Small intestine (tissue), 7 donors: ENCODE data around the gene FKBP8. TPM values are rescaled to one million over a fixed set of nuclear protein-coding genes. Genes with fewer than 3 reads are reported as not detected.
A peak's percentile ranks its signal among the peaks of the same experiment; 100 is the strongest.

Experiments used
- DNase-seq, 2 donors: peaks; one replicate each; pipeline versions ENCODE4 v3.0.0 to v3.0.0-alpha.2; 2013
- FAIRE-seq: peaks from 2 replicates; lab custom pipeline; 2012; peaks lifted over from hg19 to GRCh38; lab: Jason Lieb, UNC
- H3K27ac ChIP-seq, 3 donors: one replicate each; pipeline ENCODE4 v1.5.1; 2013; ENCODE audit warnings: low read length in 2 of 3, mild to moderate bottlenecking in 2 of 3, control low read depth in 1 of 3, inconsistent platforms in 1 of 3, low read depth in 1 of 3, moderate library complexity in 1 of 3
- H3K27me3 ChIP-seq, 3 donors: one replicate each; pipeline ENCODE4 v1.6.1; 2013; ENCODE audit warnings: low read length in 3 of 3, inconsistent platforms in 1 of 3; ENCODE audit not compliant: control insufficient read depth in 3 of 3, insufficient read depth in 3 of 3
- H3K36me3 ChIP-seq, 3 donors: one replicate each; pipeline ENCODE4 v1.6.1; 2013; ENCODE audit warnings: low read length in 3 of 3, inconsistent platforms in 1 of 3, low read depth in 1 of 3, mild to moderate bottlenecking in 1 of 3, moderate library complexity in 1 of 3; ENCODE audit not compliant: control insufficient read depth in 3 of 3, insufficient read depth in 2 of 3
- H3K4me1 ChIP-seq, 3 donors: one replicate each; pipeline ENCODE4 v1.6.1; 2013; ENCODE audit warnings: low read length in 2 of 3, inconsistent platforms in 1 of 3, low read depth in 1 of 3, mild to moderate bottlenecking in 1 of 3, moderate library complexity in 1 of 3; ENCODE audit not compliant: control insufficient read depth in 3 of 3, insufficient read depth in 2 of 3
- H3K4me3 ChIP-seq, 3 donors: one replicate each; pipeline ENCODE4 v1.5.1; 2013; ENCODE audit warnings: low read length in 3 of 3, control low read depth in 1 of 3, inconsistent platforms in 1 of 3, low read depth in 1 of 3, mild to moderate bottlenecking in 1 of 3, moderate library complexity in 1 of 3
- H3K9me3 ChIP-seq, 2 donors: one replicate each; pipeline ENCODE4 v1.6.1; 2013; ENCODE audit warnings: low read depth in 1 of 2, low read length in 1 of 2; ENCODE audit not compliant: control insufficient read depth in 2 of 2, insufficient read depth in 1 of 2
- WGBS, 3 donors: extraction: QIAGEN DNeasy Blood & Tissue Kit; methylation state at CpG; one replicate each; pipeline ENCODE4 v1.1.7; 2013; 5-methylcytosine and 5-hydroxymethylcytosine counted together
- polyA plus RNA-seq, 4 donors: library from polyadenylated mRNA; stranded (reverse) in 3 of 4; unstranded in 1 of 4; fragments of 200-250 nt in 3 of 4; fragments of 120-200 nt in 1 of 4; gene quantifications; one replicate each; pipeline versions ENCODE4 v1.2.1 to v1.2.3, GENCODE V29; 2013
- donor health status: healthy with polysubstance abuse.
- donor health status: control.
- donor health status: control.
- donor health status: Bipolar disorder and iron deficiency.
- donor health status: healthy.

FKBP8 gene
- polyA plus RNA-seq, 4 donors, result 144 to 189 (median 180) TPM

DNA sequence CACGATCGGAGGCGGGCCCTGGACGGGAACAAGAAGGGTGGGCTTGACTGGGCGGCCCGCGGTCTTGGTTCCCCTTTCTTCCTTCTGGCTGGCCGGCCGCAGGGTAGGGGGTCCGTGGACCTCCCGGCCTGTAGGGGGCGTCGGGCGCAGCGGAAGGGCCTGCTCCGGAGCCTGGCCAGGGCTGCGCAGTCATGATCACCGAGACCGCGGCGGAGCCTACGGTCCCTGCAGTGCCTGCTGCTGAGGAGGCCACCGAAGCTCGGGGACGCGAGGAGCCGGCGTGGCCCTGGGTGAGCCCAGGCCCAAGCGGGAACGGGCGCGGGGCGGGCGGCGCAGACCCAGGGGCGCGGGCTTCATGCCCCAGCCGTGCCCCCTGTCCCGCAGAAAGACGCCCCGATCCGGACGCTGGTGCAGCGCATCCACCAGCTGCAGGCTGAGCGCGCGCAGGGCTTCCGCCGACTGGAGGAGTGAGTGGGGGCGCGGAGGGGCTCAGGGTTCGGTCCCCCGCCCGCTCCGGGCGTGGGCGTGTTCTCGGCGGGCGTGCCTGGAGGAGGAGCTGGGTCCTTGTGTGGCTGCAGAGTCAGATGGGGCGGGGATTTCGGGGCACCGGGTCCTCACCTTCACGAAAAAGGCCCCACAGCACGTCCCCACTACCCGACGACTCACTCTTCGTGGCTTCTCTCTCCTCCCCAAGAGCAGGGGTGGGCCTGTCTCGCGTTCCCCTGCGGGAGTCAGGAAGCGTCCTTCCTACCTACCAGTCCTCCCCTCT lies 45.4 kb upstream of the FKBP8 start, which contains the start of gene REX1BD:
Gene REX1BD, plus strand, starts transcription at position 188 of the 769 bp plus-strand sequence. Its CDS starts 4 bp downstream, at position 192.
- DNase-seq (peak; percentile 77 to 91), FAIRE-seq (no peak)
- peaks cover 3 to 16% (median 6%) of the 10 kb centered on the region in 3 donors for H3K4me1 ChIP-seq
- 0 to 1% (median 1%) methylated on average over 47 to 72 of the region's 72 CpGs for WGBS, 3 donors
- H3K9me3 ChIP-seq, result no peaks in the 10 kb centered on the region
- peaks cover 0 to 19% (median 0%) of the 10 kb centered on the region in 3 donors for H3K36me3 ChIP-seq
- H3K4me3 ChIP-seq, result peak within 1 kb of the TSS; percentile 64 to 79 (median 72)
- no peaks in the 10 kb centered on the region for H3K27me3 ChIP-seq
- H3K27ac ChIP-seq, result peak within 1 kb of the TSS; percentile 77 to 88 (median 88)

- FAIRE-seq (no peak), DNase-seq (no peak)
- Histone ChIP-seq H3K27ac (peak overlapping the region; percentile 77 to 88 (median 88)), H3K4me3 (peak overlapping the region in 2 of 3 donors; percentile 64 to 79), H3K9me3 (no peaks in the 10 kb centered on the region), H3K27me3 (no peaks in the 10 kb centered on the region), H3K36me3 (peaks cover 0 to 19% (median 0%) of the 10 kb centered on the region in 3 donors), H3K4me1 (peaks cover 3 to 15% (median 5%) of the 10 kb centered on the region in 3 donors)
- 32 to 40% (median 32%) methylated on average over 16 of the region's 16 CpGs for WGBS, 3 donors
Observed at GRCh38 chr19:18587962-18588610, 44.7 kb upstream of the FKBP8 start.

DNA sequence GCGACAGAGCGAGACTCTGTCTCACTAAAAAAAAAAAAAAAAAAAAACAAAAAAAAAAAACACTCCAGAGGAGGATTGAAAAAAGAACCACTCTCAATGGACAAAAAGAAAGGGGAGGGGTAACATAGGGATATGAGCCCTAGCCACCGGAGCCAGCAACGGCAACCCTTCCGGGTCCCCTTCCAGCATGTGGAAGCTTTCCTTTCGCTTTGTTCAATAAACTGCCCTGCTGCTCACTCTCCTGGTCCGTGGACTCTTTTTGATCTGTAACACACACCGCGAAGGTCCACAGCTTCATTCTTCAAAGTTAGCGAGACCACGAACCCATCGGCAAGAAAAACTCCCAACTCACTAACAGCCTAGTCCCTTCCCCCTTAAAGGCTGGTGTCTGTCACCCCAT lies 44.2 kb upstream of the FKBP8 start:
- Histone ChIP-seq H3K27ac (peak overlapping the region in 1 of 3 donors; percentile 88), H3K4me3 (no peak overlapping the region), H3K27me3 (no peaks in the 10 kb centered on the region), H3K9me3 (no peaks in the 10 kb centered on the region), H3K4me1 (peaks cover 3 to 15% (median 5%) of the 10 kb centered on the region in 3 donors), H3K36me3 (peaks cover 0 to 19% (median 0%) of the 10 kb centered on the region in 3 donors)
- FAIRE-seq, result no peak
- DNase-seq, result no peak
- WGBS, 3 donors, result 89 to 94% (median 94%) methylated on average over 12 of the region's 12 CpGs

DNA sequence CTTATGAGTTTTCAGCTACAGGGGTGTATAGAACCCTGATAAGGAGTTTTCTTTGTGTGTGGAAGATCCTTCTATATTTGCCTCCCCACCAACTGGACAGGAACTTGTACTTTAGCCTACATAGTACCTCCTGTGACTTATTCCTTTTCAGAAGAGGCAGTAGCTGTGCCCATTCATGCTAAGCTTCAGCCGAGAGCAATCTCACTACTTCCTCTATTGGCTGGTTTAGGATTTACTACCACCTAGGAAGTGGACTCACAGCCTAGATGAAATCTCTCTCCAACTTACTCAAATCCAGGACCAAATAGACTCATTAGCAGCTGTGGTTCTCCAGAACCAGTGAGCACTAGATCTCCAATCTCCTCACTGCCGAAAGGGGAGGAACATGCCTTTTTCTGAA lies 42.9 kb upstream of the FKBP8 start:
- peaks cover 0 to 11% (median 0%) of the 10 kb centered on the region in 3 donors for H3K36me3 ChIP-seq
- no peak overlapping the region for H3K4me3 ChIP-seq
- peaks cover 3 to 15% (median 5%) of the 10 kb centered on the region in 3 donors for H3K4me1 ChIP-seq
- no peak for DNase-seq
- 42 to 64% (median 57%) methylated on average over 2 of the region's 2 CpGs for WGBS, 3 donors
- no peak for FAIRE-seq
- H3K27ac ChIP-seq, result no peak overlapping the region
- no peaks in the 10 kb centered on the region for H3K9me3 ChIP-seq
- H3K27me3 ChIP-seq, result peaks cover 0 to 5% (median 0%) of the 10 kb centered on the region in 3 donors

GRCh38 chr19:18580311-18580710 lies 36.9 kb upstream of the FKBP8 start:
- no peak overlapping the region for H3K4me3 ChIP-seq
- H3K9me3 ChIP-seq, result no peaks in the 10 kb centered on the region
- FAIRE-seq (no peak), DNase-seq (no peak)
- H3K36me3 ChIP-seq, result peaks cover 0 to 27% (median 6%) of the 10 kb centered on the region in 3 donors
- 65 to 71% (median 68%) methylated on average over 7 of the region's 7 CpGs for WGBS, 3 donors
- H3K4me1 ChIP-seq, result no peaks in the 10 kb centered on the region
- H3K27me3 ChIP-seq, result peaks cover 0 to 6% (median 0%) of the 10 kb centered on the region in 3 donors
- H3K27ac ChIP-seq, result no peak overlapping the region

- peaks cover 6 to 11% (median 6%) of the 10 kb centered on the region in 3 donors for H3K4me1 ChIP-seq
- no peaks in the 10 kb centered on the region for H3K9me3 ChIP-seq
- 87 to 90% (median 89%) methylated on average over 21 of the region's 21 CpGs for WGBS, 3 donors
- DNase-seq (no peak), FAIRE-seq (no peak)
- no peak overlapping the region for H3K27ac ChIP-seq
- peaks cover 8 to 54% (median 8%) of the 10 kb centered on the region in 3 donors for H3K36me3 ChIP-seq
- H3K27me3 ChIP-seq, result peaks cover 0 to 6% (median 0%) of the 10 kb centered on the region in 3 donors
- H3K4me3 ChIP-seq, result no peak overlapping the region
Observed at GRCh38 chr19:18577365-18577914, 34.1 kb upstream of the FKBP8 start.

DNA sequence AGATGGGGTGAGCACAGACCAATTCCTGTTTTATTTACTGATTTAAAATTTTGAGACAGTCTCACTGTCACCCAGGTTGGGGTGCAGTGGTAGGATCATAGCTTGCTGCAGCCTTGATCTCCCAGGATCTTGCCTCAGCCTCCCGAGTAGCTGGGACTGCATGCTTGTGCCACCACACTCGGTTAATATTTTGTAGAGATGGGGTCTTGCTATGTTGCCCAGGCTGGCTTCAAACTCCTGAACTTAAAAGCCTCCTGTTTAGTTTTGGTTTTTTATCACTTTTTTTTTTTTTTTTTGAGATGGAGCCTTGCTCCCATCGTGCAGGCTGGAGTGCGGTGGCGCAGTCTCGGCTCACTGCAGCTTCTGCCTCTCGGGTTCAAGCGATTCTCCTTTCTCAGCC lies 33.0 kb upstream of the FKBP8 start:
- 85 to 100% (median 98%) methylated on average over 6 to 8 of the region's 8 CpGs for WGBS, 3 donors
- DNase-seq (no peak), FAIRE-seq (no peak)
- Histone ChIP-seq H3K27me3 (peaks cover 0 to 2% (median 0%) of the 10 kb centered on the region in 3 donors), H3K4me1 (peaks cover 6 to 12% (median 7%) of the 10 kb centered on the region in 3 donors), H3K4me3 (no peak overlapping the region), H3K36me3 (peaks cover 8 to 54% (median 8%) of the 10 kb centered on the region in 3 donors), H3K27ac (no peak overlapping the region), H3K9me3 (no peaks in the 10 kb centered on the region)

GRCh38 chr19:18574691-18575291 lies 31.4 kb upstream of the FKBP8 start:
- Histone ChIP-seq H3K27ac (no peak overlapping the region), H3K36me3 (peaks cover 8 to 57% (median 8%) of the 10 kb centered on the region in 3 donors), H3K4me3 (no peak overlapping the region), H3K4me1 (peaks cover 6 to 12% (median 7%) of the 10 kb centered on the region in 3 donors), H3K9me3 (no peaks in the 10 kb centered on the region), H3K27me3 (no peaks in the 10 kb centered on the region)
- DNase-seq (no peak), FAIRE-seq (no peak)
- 91 to 94% (median 94%) methylated on average over 18 of the region's 18 CpGs for WGBS, 3 donors
